ENCODE measurements around the gene TEDC2. TPM values are rescaled to one million over a fixed set of nuclear protein-coding genes. Genes with fewer than 3 reads are reported as not detected.

Gene TEDC2
- total and polyA plus RNA-seq, 10 of the 15 experiments (the other 5 are each of a cell fraction or from before 2014, with no cell fraction given), result 0.23 to 47.9 (median 19.1) TPM

DNA sequence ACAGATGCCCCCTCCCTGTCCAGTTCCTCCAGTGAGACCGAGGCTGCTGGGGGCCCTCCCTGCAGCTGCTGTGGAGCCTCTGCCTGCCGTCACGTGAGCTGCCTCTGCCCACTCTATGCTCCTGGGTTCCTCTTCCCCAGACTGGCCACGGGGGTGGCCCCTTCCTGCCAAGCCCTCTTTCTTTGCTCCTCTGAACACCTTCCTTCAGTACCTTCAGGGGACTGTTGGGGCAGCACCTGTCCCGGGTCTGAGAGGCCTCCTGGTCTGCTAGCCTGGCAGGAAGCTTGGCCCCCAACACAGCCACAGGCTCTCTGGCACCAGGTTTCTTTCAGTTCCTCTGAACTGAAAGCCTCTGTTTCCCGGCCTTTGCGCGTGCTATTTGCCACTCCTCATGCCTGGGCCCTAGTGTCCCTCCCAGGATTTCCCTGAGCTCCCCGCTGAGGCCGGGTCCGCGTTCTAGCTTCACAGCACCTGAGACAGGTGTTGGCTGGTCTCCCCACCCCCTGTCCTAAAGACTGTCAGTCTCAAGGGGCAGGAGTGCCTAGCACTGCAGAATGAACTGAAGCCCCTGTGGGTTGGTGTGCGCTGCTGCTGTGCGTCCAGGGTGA is 47.2 kb downstream of the TEDC2 start (continued):
- TF ChIP-seq, protein P1, sequence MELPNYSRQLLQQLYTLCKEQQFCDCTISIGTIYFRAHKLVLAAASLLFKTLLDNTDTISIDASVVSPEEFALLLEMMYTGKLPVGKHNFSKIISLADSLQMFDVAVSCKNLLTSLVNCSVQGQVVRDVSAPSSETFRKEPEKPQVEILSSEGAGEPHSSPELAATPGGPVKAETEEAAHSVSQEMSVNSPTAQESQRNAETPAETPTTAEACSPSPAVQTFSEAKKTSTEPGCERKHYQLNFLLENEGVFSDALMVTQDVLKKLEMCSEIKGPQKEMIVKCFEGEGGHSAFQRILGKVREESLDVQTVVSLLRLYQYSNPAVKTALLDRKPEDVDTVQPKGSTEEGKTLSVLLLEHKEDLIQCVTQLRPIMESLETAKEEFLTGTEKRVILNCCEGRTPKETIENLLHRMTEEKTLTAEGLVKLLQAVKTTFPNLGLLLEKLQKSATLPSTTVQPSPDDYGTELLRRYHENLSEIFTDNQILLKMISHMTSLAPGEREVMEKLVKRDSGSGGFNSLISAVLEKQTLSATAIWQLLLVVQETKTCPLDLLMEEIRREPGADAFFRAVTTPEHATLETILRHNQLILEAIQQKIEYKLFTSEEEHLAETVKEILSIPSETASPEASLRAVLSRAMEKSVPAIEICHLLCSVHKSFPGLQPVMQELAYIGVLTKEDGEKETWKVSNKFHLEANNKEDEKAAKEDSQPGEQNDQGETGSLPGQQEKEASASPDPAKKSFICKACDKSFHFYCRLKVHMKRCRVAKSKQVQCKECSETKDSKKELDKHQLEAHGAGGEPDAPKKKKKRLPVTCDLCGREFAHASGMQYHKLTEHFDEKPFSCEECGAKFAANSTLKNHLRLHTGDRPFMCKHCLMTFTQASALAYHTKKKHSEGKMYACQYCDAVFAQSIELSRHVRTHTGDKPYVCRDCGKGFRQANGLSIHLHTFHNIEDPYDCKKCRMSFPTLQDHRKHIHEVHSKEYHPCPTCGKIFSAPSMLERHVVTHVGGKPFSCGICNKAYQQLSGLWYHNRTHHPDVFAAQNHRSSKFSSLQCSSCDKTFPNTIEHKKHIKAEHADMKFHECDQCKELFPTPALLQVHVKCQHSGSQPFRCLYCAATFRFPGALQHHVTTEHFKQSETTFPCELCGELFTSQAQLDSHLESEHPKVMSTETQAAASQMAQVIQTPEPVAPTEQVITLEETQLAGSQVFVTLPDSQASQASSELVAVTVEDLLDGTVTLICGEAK (IDR thresholded peaks at IDR 0.05; ENCODE audit: borderline replicate concordance), result 0 out of 2 replicates have a peak, but pooled peaks have one; percentile 2
- TF ChIP-seq, protein P2, sequence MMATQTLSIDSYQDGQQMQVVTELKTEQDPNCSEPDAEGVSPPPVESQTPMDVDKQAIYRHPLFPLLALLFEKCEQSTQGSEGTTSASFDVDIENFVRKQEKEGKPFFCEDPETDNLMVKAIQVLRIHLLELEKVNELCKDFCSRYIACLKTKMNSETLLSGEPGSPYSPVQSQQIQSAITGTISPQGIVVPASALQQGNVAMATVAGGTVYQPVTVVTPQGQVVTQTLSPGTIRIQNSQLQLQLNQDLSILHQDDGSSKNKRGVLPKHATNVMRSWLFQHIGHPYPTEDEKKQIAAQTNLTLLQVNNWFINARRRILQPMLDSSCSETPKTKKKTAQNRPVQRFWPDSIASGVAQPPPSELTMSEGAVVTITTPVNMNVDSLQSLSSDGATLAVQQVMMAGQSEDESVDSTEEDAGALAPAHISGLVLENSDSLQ (IDR thresholded peaks at IDR 0.05), result 0 out of 2 replicates have a peak, but pooled peaks have one; percentile 26
- no peak; a peak in 1 of 4 replicates for TF ChIP-seq EP300 (IDR thresholded peaks at IDR 0.05; ENCODE audit: borderline replicate concordance in 1 of 2, control insufficient read depth in 1 of 2, low read depth in 2 of 2, low read length in 2 of 2)
- peak; percentile 94 to 97 for TF ChIP-seq BHLHE40 (IDR thresholded peaks at IDR 0.05; ENCODE audit: borderline replicate concordance in 1 of 2, low read depth in 2 of 2, low read length in 1 of 2)
- peak; percentile 40; the same call in 1 of the 2 replicates for TF ChIP-seq SMARCA5 (IDR thresholded peaks at IDR 0.05)
- no peak for TF ChIP-seq CHD1 (IDR thresholded peaks at IDR 0.05; ENCODE audit: low read depth, low read length)
- TF ChIP-seq, protein P3, sequence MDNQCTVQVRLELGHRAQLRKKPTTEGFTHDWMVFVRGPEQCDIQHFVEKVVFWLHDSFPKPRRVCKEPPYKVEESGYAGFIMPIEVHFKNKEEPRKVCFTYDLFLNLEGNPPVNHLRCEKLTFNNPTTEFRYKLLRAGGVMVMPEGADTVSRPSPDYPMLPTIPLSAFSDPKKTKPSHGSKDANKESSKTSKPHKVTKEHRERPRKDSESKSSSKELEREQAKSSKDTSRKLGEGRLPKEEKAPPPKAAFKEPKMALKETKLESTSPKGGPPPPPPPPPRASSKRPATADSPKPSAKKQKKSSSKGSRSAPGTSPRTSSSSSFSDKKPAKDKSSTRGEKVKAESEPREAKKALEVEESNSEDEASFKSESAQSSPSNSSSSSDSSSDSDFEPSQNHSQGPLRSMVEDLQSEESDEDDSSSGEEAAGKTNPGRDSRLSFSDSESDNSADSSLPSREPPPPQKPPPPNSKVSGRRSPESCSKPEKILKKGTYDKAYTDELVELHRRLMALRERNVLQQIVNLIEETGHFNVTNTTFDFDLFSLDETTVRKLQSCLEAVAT (IDR thresholded peaks at IDR 0.05), result peak; percentile 47; the same call in 1 of the 2 replicates
- no peak for TF ChIP-seq YBX1 (IDR thresholded peaks at IDR 0.05)
- TF ChIP-seq, protein P4, sequence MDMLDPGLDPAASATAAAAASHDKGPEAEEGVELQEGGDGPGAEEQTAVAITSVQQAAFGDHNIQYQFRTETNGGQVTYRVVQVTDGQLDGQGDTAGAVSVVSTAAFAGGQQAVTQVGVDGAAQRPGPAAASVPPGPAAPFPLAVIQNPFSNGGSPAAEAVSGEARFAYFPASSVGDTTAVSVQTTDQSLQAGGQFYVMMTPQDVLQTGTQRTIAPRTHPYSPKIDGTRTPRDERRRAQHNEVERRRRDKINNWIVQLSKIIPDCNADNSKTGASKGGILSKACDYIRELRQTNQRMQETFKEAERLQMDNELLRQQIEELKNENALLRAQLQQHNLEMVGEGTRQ (IDR thresholded peaks at IDR 0.05; ENCODE audit: borderline replicate concordance, low read depth, low read length), result peak; percentile 61
- TF ChIP-seq, protein P5, sequence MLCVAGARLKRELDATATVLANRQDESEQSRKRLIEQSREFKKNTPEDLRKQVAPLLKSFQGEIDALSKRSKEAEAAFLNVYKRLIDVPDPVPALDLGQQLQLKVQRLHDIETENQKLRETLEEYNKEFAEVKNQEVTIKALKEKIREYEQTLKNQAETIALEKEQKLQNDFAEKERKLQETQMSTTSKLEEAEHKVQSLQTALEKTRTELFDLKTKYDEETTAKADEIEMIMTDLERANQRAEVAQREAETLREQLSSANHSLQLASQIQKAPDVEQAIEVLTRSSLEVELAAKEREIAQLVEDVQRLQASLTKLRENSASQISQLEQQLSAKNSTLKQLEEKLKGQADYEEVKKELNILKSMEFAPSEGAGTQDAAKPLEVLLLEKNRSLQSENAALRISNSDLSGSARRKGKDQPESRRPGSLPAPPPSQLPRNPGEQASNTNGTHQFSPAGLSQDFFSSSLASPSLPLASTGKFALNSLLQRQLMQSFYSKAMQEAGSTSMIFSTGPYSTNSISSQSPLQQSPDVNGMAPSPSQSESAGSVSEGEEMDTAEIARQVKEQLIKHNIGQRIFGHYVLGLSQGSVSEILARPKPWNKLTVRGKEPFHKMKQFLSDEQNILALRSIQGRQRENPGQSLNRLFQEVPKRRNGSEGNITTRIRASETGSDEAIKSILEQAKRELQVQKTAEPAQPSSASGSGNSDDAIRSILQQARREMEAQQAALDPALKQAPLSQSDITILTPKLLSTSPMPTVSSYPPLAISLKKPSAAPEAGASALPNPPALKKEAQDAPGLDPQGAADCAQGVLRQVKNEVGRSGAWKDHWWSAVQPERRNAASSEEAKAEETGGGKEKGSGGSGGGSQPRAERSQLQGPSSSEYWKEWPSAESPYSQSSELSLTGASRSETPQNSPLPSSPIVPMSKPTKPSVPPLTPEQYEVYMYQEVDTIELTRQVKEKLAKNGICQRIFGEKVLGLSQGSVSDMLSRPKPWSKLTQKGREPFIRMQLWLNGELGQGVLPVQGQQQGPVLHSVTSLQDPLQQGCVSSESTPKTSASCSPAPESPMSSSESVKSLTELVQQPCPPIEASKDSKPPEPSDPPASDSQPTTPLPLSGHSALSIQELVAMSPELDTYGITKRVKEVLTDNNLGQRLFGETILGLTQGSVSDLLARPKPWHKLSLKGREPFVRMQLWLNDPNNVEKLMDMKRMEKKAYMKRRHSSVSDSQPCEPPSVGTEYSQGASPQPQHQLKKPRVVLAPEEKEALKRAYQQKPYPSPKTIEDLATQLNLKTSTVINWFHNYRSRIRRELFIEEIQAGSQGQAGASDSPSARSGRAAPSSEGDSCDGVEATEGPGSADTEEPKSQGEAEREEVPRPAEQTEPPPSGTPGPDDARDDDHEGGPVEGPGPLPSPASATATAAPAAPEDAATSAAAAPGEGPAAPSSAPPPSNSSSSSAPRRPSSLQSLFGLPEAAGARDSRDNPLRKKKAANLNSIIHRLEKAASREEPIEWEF (IDR thresholded peaks at IDR 0.05; ENCODE audit: insufficient replicate concordance, low read depth, low read length), result no peak
- TF ChIP-seq SREBF1 (IDR thresholded peaks at IDR 0.05; ENCODE audit: low read length), result no peak
- peak; percentile 76 for TF ChIP-seq IKZF1 (conservative IDR thresholded peaks at IDR 0.05)
- TF ChIP-seq SIN3A (IDR thresholded peaks at IDR 0.05; ENCODE audit: low read depth, low read length), result no peak
- no peak for TF ChIP-seq NFYA (IDR thresholded peaks at IDR 0.05; ENCODE audit: borderline replicate concordance, low read depth, low read length)
- no peak for TF ChIP-seq CREB1 (IDR thresholded peaks at IDR 0.05; ENCODE audit: low read depth)
- TF ChIP-seq POLR2A (IDR thresholded peaks at IDR 0.05; ENCODE audit: low read depth, low read length), result peak; percentile 34; the same call in 1 of the 2 replicates

Data from GM12878 (cell line).